ENCODE results near the gene CCR1. TPM values are rescaled to one million over a fixed set of nuclear protein-coding genes. Genes with fewer than 3 reads are reported as not detected.

The CCR1 gene
- total and polyA plus RNA-seq, 8 donors: 5.2 to 84.5 (median 7.9) TPM

GRCh38 chr3:46242120-46242519 is 34.0 kb upstream of the CCR1 start, which contains the start of gene CCR3:
TSS of gene CCR3 (plus strand) at chr3:46242460. CDS start at chr3:46265159, 22,699 bp downstream.
- TF ChIP-seq, protein P1, sequence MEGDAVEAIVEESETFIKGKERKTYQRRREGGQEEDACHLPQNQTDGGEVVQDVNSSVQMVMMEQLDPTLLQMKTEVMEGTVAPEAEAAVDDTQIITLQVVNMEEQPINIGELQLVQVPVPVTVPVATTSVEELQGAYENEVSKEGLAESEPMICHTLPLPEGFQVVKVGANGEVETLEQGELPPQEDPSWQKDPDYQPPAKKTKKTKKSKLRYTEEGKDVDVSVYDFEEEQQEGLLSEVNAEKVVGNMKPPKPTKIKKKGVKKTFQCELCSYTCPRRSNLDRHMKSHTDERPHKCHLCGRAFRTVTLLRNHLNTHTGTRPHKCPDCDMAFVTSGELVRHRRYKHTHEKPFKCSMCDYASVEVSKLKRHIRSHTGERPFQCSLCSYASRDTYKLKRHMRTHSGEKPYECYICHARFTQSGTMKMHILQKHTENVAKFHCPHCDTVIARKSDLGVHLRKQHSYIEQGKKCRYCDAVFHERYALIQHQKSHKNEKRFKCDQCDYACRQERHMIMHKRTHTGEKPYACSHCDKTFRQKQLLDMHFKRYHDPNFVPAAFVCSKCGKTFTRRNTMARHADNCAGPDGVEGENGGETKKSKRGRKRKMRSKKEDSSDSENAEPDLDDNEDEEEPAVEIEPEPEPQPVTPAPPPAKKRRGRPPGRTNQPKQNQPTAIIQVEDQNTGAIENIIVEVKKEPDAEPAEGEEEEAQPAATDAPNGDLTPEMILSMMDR (IDR thresholded peaks at IDR 0.05): no peak
- no peak for ATAC-seq
- H3K27ac ChIP-seq: peak within 1 kb of the TSS in 1 of 2 donors; percentile 39
- no peaks in the 10 kb centered on the region for H3K27me3 ChIP-seq
- no peak within 1 kb of the TSS for H3K4me3 ChIP-seq
- peaks cover 0 to 9% of the 10 kb centered on the region in 2 donors for H3K4me1 ChIP-seq
- no peaks in the 10 kb centered on the region for H3K9me3 ChIP-seq
- no peaks in the 10 kb centered on the region for H3K36me3 ChIP-seq
- no peak for DNase-seq
- intact Hi-C loops (cut with DNase I): no loop called here

DNA sequence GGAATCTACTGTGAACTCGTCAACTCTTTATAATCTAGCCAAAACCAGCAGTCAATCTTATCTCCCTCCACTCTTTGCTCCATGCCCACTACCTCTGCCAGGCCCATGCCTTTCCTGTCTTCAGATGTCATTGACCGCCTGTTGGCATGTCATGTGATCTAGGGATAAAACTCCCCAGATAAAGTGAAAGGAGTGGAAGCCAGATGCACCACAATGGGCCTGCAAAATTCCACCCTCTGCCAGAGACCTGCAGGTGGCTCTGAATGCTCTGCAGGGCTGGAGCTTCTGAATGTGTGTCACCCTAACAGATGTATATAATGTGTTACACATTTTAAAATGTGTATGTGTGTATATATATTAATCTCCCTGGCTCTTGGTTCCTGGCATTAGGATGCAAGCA is 31.8 kb upstream of the CCR1 start:
- H3K9me3 ChIP-seq: no peaks in the 10 kb centered on the region
- H3K27ac ChIP-seq: no peak overlapping the region
- no peaks in the 10 kb centered on the region for H3K36me3 ChIP-seq
- peaks cover 0 to 9% of the 10 kb centered on the region in 2 donors for H3K4me1 ChIP-seq
- no peak overlapping the region for H3K4me3 ChIP-seq
- TF ChIP-seq, protein P1 (IDR thresholded peaks at IDR 0.05): no peak
- ATAC-seq (no peak), DNase-seq (no peak)
- H3K27me3 ChIP-seq: no peaks in the 10 kb centered on the region
- intact Hi-C loops (cut with DNase I): no loop called here

DNA sequence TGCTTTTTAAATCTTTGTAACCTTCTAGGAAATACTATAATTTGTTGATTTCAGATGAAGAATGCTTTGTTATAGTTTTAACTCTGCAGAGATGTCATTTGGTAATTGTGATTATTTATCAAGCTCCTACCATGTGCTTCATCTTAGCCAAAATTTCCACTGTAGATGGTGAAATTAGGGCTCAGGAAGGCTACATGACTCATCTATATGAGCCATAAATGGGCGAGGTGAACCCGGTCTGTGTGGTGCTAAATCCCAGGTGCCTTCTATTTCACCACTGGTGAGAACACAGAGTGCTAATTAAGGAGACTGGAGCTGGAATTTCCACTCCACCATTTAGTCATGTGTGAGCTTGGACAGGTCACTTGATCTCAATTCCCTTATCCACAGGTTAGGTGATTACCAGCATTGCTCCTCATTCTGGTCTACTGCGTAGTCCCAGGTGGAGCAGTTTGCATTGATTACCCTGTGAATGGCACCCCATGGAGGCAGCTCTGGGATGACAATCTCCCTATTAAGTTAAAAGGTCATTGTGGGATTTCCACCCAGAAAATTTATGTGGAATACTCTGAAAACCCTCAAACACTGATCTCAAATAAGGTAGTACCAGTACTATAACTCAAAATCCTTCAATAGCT is 31.3 kb upstream of the CCR1 start:
- H3K27me3 ChIP-seq: no peaks in the 10 kb centered on the region
- H3K4me3 ChIP-seq: no peak overlapping the region
- no peak overlapping the region for H3K27ac ChIP-seq
- no peaks in the 10 kb centered on the region for H3K36me3 ChIP-seq
- no peaks in the 10 kb centered on the region for H3K9me3 ChIP-seq
- no peak for ATAC-seq
- H3K4me1 ChIP-seq: peaks cover 0 to 9% of the 10 kb centered on the region in 2 donors
- TF ChIP-seq, protein P1 (IDR thresholded peaks at IDR 0.05): no peak
- intact Hi-C loops (cut with DNase I): no loop called here
- DNase-seq: no peak

GRCh38 chr3:46238386-46238785 is 30.3 kb upstream of the CCR1 start:
- TF ChIP-seq, protein P1 (IDR thresholded peaks at IDR 0.05): no peak
- Histone ChIP-seq H3K4me3 (no peak overlapping the region), H3K27ac (no peak overlapping the region), H3K4me1 (peaks cover 0 to 13% of the 10 kb centered on the region in 2 donors), H3K27me3 (no peaks in the 10 kb centered on the region), H3K36me3 (no peaks in the 10 kb centered on the region), H3K9me3 (no peaks in the 10 kb centered on the region)
- ATAC-seq (no peak), DNase-seq (no peak)
- intact Hi-C loops (cut with DNase I): no loop called here

GRCh38 chr3:46236294-46237054 is 28.4 kb upstream of the CCR1 start:
- Histone ChIP-seq H3K4me3 (no peak overlapping the region), H3K27ac (no peak overlapping the region), H3K36me3 (no peaks in the 10 kb centered on the region), H3K27me3 (no peaks in the 10 kb centered on the region), H3K4me1 (peaks cover 0 to 12% of the 10 kb centered on the region in 2 donors), H3K9me3 (no peaks in the 10 kb centered on the region)
- intact Hi-C loops (cut with DNase I): no loop called here
- ATAC-seq (no peak), DNase-seq (peak in 1 of 4 donors; percentile 54)
- TF ChIP-seq, protein P1 (IDR thresholded peaks at IDR 0.05): no peak

Measured in left lung (tissue), 10 donors.